ENCODE results near the gene TECPR1.

TECPR1 gene

DNA sequence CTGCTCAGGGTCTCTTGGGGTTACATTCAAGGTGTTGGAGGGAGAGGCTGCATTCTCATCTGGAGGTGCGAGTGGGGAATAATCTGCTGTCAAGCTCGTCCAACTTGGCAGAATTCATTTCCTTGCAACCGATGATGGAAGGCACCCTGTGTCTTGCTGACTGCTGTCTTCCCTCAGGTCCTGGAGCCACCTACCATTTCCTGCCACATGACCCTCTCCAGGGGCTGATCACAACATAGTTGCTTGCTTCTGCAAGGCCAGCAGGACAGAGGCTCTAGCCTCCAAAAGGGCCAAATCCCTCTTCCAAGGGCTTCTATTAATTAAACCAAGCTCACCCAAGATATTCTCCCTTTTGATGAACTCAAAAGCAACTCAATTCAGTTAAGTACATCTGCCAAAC lies 15.3 kb upstream of the TECPR1 start:
- no peak for ATAC-seq
- Mint-ChIP-seq H3K9me3 (no peaks in the 10 kb centered on the region), H3K27me3 (no peaks in the 10 kb centered on the region), H3K4me3 (no peak overlapping the region), H3K27ac (no peak overlapping the region), H3K4me1 (peaks cover 7% of the 10 kb centered on the region)
- DNase-seq = no peak

GRCh38 chr7:98266840-98267239 lies 14.8 kb upstream of the TECPR1 start:
- ATAC-seq = no peak
- DNase-seq = no peak
- H3K4me1 Mint-ChIP-seq = peaks cover 7% of the 10 kb centered on the region
- H3K4me3 Mint-ChIP-seq = no peak overlapping the region
- no peaks in the 10 kb centered on the region for H3K27me3 Mint-ChIP-seq
- no peak overlapping the region for H3K27ac Mint-ChIP-seq
- H3K9me3 Mint-ChIP-seq = no peaks in the 10 kb centered on the region

DNA sequence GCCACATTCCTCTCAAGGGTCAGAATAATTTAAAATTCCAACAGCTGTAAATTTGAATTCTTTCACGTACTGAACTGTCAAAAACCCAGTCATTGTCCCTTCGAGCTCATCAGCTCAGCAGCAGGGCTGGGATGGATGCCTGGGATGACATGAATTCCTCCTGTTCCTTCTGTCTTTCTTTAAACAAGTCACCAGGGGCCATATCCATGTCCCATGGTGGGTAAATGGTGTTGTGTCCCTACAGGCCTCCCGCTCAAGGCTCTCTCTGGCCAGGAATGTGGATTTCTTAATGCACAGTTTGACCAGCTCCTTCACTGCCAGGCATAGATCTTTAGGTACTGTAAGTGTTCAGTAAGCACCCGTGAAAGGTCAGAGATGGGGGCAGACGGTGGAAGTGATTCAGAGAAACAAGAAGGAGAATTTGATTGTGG lies 13.8 kb upstream of the TECPR1 start:
- Mint-ChIP-seq H3K27ac (peak overlapping the region in 1 of 2 donors; percentile 86), H3K4me3 (no peak overlapping the region), H3K9me3 (no peaks in the 10 kb centered on the region), H3K4me1 (peaks cover 7% of the 10 kb centered on the region), H3K27me3 (no peaks in the 10 kb centered on the region)
- DNase-seq (no peak), ATAC-seq (no peak)

GRCh38 chr7:98257701-98258100 lies 5.7 kb upstream of the TECPR1 start:
- no peak overlapping the region for H3K27ac Mint-ChIP-seq
- H3K27me3 Mint-ChIP-seq = no peaks in the 10 kb centered on the region
- H3K4me1 Mint-ChIP-seq = peaks cover 27% of the 10 kb centered on the region
- H3K4me3 Mint-ChIP-seq = no peak overlapping the region
- ATAC-seq (no peak), DNase-seq (no peak)
- no peaks in the 10 kb centered on the region for H3K9me3 Mint-ChIP-seq

GRCh38 chr7:98256431-98256830 lies 4.4 kb upstream of the TECPR1 start:
- H3K4me3 Mint-ChIP-seq = no peak overlapping the region
- ATAC-seq = no peak
- H3K27ac Mint-ChIP-seq = peak overlapping the region in 1 of 2 donors; percentile 19
- H3K27me3 Mint-ChIP-seq = no peaks in the 10 kb centered on the region
- DNase-seq = no peak
- H3K9me3 Mint-ChIP-seq = no peaks in the 10 kb centered on the region
- H3K4me1 Mint-ChIP-seq = peaks cover 35% of the 10 kb centered on the region

- H3K4me3 Mint-ChIP-seq = peak overlapping the region in 1 of 2 donors; percentile 35
- DNase-seq (peak; percentile 31 to 55), ATAC-seq (peak; percentile 19)
- H3K27me3 Mint-ChIP-seq = no peaks in the 10 kb centered on the region
- no peaks in the 10 kb centered on the region for H3K9me3 Mint-ChIP-seq
- H3K27ac Mint-ChIP-seq = peak overlapping the region; percentile 89 to 90
- H3K4me1 Mint-ChIP-seq = peaks cover 45% of the 10 kb centered on the region
Observed at GRCh38 chr7:98254951-98255610, 3.0 kb upstream of the TECPR1 start.

DNA sequence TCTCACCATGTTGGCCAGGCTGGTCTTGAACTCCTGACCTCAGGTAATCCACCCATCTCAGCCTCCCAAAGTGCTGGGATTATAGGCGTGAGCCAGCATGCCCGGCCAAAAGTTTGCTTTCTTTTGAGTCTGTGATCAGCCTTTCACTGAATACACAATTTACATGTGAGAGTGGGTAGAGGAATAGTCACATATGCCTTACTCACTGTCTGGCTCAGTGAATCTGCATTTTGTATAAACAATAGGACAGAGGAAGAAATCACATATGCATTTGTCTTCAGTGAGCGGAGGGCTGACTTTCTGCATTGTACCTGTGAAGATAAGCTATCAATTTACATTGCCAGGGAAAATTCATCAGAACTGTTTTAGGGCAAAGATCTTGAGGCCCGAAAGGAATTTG lies 2.5 kb upstream of the TECPR1 start:
- Mint-ChIP-seq H3K27ac (peak overlapping the region; percentile 89 to 90), H3K27me3 (no peaks in the 10 kb centered on the region), H3K4me1 (peaks cover 51% of the 10 kb centered on the region), H3K9me3 (no peaks in the 10 kb centered on the region), H3K4me3 (no peak overlapping the region)
- ATAC-seq (no peak), DNase-seq (no peak)

DNA sequence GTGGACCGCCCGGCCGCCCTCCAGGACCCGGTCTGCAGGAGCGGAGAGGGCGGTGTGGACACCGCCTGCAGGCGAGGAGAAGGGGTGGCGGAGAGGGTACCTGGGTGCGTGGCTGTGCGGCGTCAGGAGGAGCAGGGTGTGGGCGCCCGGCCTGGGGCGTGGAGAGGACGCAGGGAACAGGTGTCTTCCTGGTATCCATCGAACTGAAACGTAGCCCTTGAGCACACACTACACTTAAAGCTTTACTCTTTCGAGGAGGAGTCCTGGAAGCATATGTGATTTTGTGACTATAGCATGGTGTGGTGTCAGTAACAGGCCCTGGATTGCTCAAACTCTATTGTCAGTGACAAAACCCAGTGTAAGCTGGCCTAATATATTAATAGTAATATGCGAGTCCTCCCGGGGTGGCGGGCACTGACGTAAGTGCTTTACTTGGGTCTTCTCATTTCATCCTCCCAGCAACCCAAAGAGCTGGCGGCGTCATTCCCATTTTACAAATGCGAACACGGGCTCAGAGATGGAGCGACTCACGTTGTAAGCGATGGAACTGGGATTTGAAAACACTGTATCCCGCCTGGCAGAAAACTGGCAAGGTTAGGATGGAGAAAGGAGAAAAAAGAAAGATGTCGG lies 508 bp upstream of the TECPR1 start:
- no peaks in the 10 kb centered on the region for H3K9me3 Mint-ChIP-seq

DNA sequence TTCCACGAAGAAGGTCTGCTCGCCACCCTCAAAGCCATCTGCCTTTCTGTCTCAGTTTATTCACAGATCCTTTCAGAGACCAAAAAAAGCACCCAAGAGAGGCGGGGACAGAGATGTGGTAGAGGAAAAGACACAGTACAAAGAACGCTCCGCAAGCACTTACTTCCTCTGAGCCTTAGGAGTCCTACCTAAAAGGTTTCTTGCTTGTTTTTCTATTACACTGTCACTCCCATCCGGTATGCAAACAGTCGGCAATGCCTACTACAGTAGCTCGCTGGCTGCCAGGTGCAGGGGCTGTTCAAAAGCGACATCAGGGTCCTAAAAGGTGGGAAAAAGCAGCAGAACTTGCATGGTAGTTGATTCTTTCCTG lies 816 bp downstream of the TECPR1 start:
- Mint-ChIP-seq H3K27me3 (no peaks in the 10 kb centered on the region), H3K27ac (peak overlapping the region; percentile 89 to 98), H3K4me1 (peaks cover 68% of the 10 kb centered on the region), H3K9me3 (no peaks in the 10 kb centered on the region), H3K4me3 (peak overlapping the region; percentile 99 to 100)
- peak; percentile 56 for ATAC-seq
- peak in 1 of 2 donors; percentile 39 for DNase-seq

More for the DNA sequence above, 508 bp upstream of the TECPR1 start:
- ATAC-seq = peak; percentile 59
- H3K27me3 Mint-ChIP-seq = no peaks in the 10 kb centered on the region
- H3K27ac Mint-ChIP-seq = peak overlapping the region; percentile 89 to 97
- H3K4me3 Mint-ChIP-seq = peak overlapping the region; percentile 99 to 100
- H3K4me1 Mint-ChIP-seq = peaks cover 68% of the 10 kb centered on the region
- DNase-seq = no peak

GRCh38 chr7:98250789-98251188 lies 1.2 kb downstream of the TECPR1 start:
- DNase-seq (peak; percentile 38 to 60), ATAC-seq (peak; percentile 58)
- H3K4me1 Mint-ChIP-seq = peaks cover 64% of the 10 kb centered on the region
- H3K9me3 Mint-ChIP-seq = no peaks in the 10 kb centered on the region
- H3K27me3 Mint-ChIP-seq = no peaks in the 10 kb centered on the region
- peak overlapping the region; percentile 99 to 100 for H3K4me3 Mint-ChIP-seq
- H3K27ac Mint-ChIP-seq = peak overlapping the region; percentile 89 to 98

DNA sequence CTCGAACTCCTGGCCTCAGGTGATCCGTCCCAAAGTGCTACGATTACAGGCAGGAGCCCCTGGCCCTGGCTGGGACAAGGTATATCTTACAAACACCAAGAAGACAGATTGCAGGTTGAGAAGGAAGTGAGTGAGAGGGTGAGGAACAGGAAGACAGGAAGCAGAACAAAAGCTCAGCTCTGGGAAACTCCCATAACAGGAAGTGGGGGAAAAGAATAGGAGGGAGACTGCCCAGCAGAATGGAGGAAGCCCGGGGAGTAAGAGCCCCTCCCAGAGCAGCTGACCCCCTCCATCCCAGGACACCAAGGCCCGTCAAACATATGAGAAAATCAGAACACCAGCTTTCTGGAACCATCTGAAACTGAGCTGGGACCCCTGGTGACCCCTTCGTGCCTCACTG lies 2.9 kb downstream of the TECPR1 start:
- DNase-seq (no peak), ATAC-seq (no peak)
- no peaks in the 10 kb centered on the region for H3K27me3 Mint-ChIP-seq
- peaks cover 55% of the 10 kb centered on the region for H3K4me1 Mint-ChIP-seq
- peak overlapping the region; percentile 74 to 81 for H3K4me3 Mint-ChIP-seq
- H3K9me3 Mint-ChIP-seq = no peaks in the 10 kb centered on the region
- peak overlapping the region; percentile 97 to 98 for H3K27ac Mint-ChIP-seq

GRCh38 chr7:98248156-98248555 lies 3.9 kb downstream of the TECPR1 start:
- ATAC-seq = no peak
- no peaks in the 10 kb centered on the region for H3K27me3 Mint-ChIP-seq
- H3K4me1 Mint-ChIP-seq = peaks cover 48% of the 10 kb centered on the region
- H3K4me3 Mint-ChIP-seq = peak overlapping the region; percentile 10 to 70
- peak overlapping the region; percentile 94 to 96 for H3K27ac Mint-ChIP-seq
- H3K9me3 Mint-ChIP-seq = no peaks in the 10 kb centered on the region
- no peak for DNase-seq

- H3K27ac Mint-ChIP-seq = no peak overlapping the region
- no peaks in the 10 kb centered on the region for H3K27me3 Mint-ChIP-seq
- peaks cover 23% of the 10 kb centered on the region for H3K4me1 Mint-ChIP-seq
- DNase-seq (no peak), ATAC-seq (no peak)
- H3K4me3 Mint-ChIP-seq = no peak overlapping the region
- H3K9me3 Mint-ChIP-seq = no peaks in the 10 kb centered on the region
Observed at GRCh38 chr7:98244871-98245270, 7.2 kb downstream of the TECPR1 start.

GRCh38 chr7:98242934-98243333 lies 9.1 kb downstream of the TECPR1 start:
- Mint-ChIP-seq H3K27ac (peak overlapping the region; percentile 57 to 71), H3K4me1 (peaks cover 7% of the 10 kb centered on the region), H3K4me3 (no peak overlapping the region), H3K27me3 (no peaks in the 10 kb centered on the region), H3K9me3 (no peaks in the 10 kb centered on the region)
- DNase-seq (no peak), ATAC-seq (peak; percentile 10)

DNA sequence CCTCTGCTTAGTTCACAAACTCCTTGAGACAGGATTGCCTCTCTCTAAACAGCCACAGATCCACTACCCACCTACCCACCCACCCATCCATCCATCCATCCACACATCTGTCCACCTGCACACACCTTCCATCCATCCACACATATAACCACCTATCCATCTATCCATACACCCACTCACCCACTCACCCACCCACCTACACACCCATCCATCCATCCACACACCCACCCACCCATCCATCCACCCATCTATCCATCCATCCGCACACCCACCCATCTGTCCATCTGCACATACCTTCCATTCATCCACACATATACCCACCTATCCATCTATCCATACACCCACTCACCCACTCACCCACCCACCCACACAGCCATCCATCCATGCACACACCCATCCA lies 9.7 kb downstream of the TECPR1 start:
- Mint-ChIP-seq H3K9me3 (no peaks in the 10 kb centered on the region), H3K27me3 (no peaks in the 10 kb centered on the region), H3K27ac (no peak overlapping the region), H3K4me3 (no peak overlapping the region), H3K4me1 (peaks cover under 1% of the 10 kb centered on the region)
- DNase-seq (no peak), ATAC-seq (peak; percentile 8)

- ATAC-seq = no peak
- H3K4me1 Mint-ChIP-seq = no peaks in the 10 kb centered on the region
- H3K9me3 Mint-ChIP-seq = no peaks in the 10 kb centered on the region
- no peak overlapping the region for H3K4me3 Mint-ChIP-seq
- H3K27me3 Mint-ChIP-seq = no peaks in the 10 kb centered on the region
- no peak for DNase-seq
- H3K27ac Mint-ChIP-seq = no peak overlapping the region
Observed at GRCh38 chr7:98241674-98242241, 10.3 kb downstream of the TECPR1 start.
